CD4-positive, CD25-positive, alpha-beta regulatory T cell (primary cell): ENCODE results near the gene RXFP2. TPM values are rescaled to one million over a fixed set of nuclear protein-coding genes. Genes with fewer than 3 reads are reported as not detected.

Source experiments
- ATAC-seq, 2 donors: fragments of 150-1000 bp; cut with Tn5 transposase; one replicate each; pipeline ENCODE4 v1.10.0; 2021; ENCODE audit warnings: low read depth in 2 of 2, moderate number of reproducible peaks in 2 of 2, moderate library complexity in 1 of 2
- DNase-seq, 3 donors: peaks; one replicate each; pipeline versions ENCODE4 v3.0.0 to v3.0.0-alpha.2; 2012 to 2022; ENCODE audit warnings: mixed read lengths in 1 of 3
- H3K27ac ChIP-seq: one replicate; pipeline ENCODE4 v1.7.0; 2013; ENCODE audit warnings: mild to moderate bottlenecking, low read length; ENCODE audit not compliant: insufficient read depth, poor library complexity, severe bottlenecking
- H3K27me3 ChIP-seq: one replicate; pipeline ENCODE4 v1.7.0; 2013; ENCODE audit warnings: low read length; ENCODE audit not compliant: control insufficient read depth, insufficient read depth
- H3K36me3 ChIP-seq: one replicate; pipeline ENCODE4 v1.7.0; 2013; ENCODE audit warnings: mild to moderate bottlenecking, low read length, moderate library complexity; ENCODE audit not compliant: control insufficient read depth, insufficient read depth
- H3K4me1 ChIP-seq: 2 replicates; pipeline ENCODE4 v1.7.0; 2013; ENCODE audit warnings: mild to moderate bottlenecking, low read length; ENCODE audit not compliant: insufficient read depth, control insufficient read depth, poor library complexity, severe bottlenecking
- H3K4me3 ChIP-seq: one replicate; pipeline ENCODE4 v1.7.0; 2013; ENCODE audit warnings: low read depth, mild to moderate bottlenecking, low read length, moderate library complexity
- H3K9me3 ChIP-seq, 2 experiments: 1 replicate in 1 of 2; 2 replicates in 1 of 2; pipeline ENCODE4 v1.7.0; 2013; ENCODE audit warnings: low read length in 2 of 2, mild to moderate bottlenecking in 1 of 2, moderate library complexity in 1 of 2; ENCODE audit not compliant: control insufficient read depth in 2 of 2
- H3K27ac Mint-ChIP-seq, 3 donors: one replicate each; pipeline ENCODE4 v1.8.0; 2020 to 2022; ENCODE audit warnings: mild to moderate bottlenecking in 3 of 3, mixed read lengths in 3 of 3, moderate library complexity in 2 of 3
- H3K27me3 Mint-ChIP-seq: one replicate; pipeline ENCODE4 v1.8.0; 2022; ENCODE audit warnings: mild to moderate bottlenecking, mixed read lengths
- H3K36me3 Mint-ChIP-seq: one replicate; pipeline ENCODE4 v1.8.0; 2020; ENCODE audit warnings: mixed read lengths
- H3K4me1 Mint-ChIP-seq, 4 donors: one replicate each; pipeline ENCODE4 v1.8.0; 2020 to 2022; ENCODE audit warnings: mixed read lengths in 4 of 4, mild to moderate bottlenecking in 1 of 4
- H3K4me3 Mint-ChIP-seq, 4 donors: one replicate each; pipeline ENCODE4 v1.8.0; 2020 to 2022; ENCODE audit warnings: mild to moderate bottlenecking in 4 of 4, mixed read lengths in 4 of 4, moderate library complexity in 3 of 4
- H3K9me3 Mint-ChIP-seq, 7 donors: one replicate each; pipeline ENCODE4 v1.8.0; 2020 to 2022; ENCODE audit warnings: mixed read lengths in 7 of 7, mild to moderate bottlenecking in 3 of 7, moderate library complexity in 2 of 7
- polyA plus RNA-seq, 4 donors: library from polyadenylated mRNA; unstranded; fragments of 300-500 nt; fragmentation: Illumina TruSeq; gene quantifications; one replicate each; pipeline ENCODE4 v1.2.3, GENCODE V29; 2021
- total RNA-seq: library from RNA; stranded (reverse); gene quantifications from one replicate; pipeline ENCODE4 v1.2.3, GENCODE V29; 2022

The RXFP2 gene
- total and polyA plus RNA-seq, 5 donors from 2014 or later, result not detected

DNA sequence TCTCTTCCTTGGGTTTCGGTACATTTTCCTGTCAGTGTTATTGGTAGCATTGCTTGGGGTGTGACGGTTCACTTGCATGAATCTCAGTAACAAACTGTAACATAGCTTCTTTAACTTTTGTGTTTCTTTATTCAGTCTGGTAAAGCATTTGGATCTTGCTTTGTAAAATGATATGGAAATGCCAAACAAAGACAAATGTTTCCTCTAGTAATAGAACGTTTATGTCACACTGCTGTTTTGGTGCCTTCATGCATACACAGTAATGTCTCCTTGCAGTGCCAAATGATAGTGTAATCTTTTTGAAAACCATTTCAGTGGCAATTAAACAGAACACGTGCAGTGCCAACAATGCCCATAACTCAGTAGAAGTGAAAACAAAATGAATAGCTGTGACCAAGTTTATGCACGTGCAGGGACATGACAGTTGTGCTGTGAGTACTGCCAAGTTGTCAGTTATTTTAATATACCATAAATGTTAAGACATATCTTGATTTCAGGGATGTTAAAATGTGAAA lies 110.8 kb downstream of the RXFP2 start:
- Mint-ChIP-seq H3K4me3 (peak overlapping the region in 1 of 4 donors; percentile 39), H3K27ac (no peak overlapping the region)
- no peak for ATAC-seq

DNA sequence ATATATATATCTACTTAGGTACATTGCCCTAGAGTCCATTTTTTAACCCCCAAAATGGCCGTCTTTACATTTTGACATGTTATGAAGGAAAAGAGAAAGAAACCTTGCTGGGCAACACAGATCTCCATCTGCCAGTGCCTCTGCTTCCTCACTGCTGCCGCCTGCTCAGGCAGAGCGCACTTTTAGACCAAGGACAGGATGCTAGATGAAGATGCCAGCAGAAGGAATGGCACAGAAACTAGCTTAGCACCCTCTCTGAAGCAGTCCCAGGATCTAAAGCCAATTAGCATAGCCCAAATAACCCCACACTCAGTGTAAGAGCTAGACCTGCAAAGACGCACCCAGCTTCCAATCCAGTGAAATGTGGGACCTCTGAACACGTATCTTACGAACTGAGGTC lies 111.9 kb downstream of the RXFP2 start:
- H3K36me3 Mint-ChIP-seq, result no peaks in the 10 kb centered on the region
- no peak overlapping the region for H3K27ac ChIP-seq
- H3K27me3 Mint-ChIP-seq, result peaks cover 12% of the 10 kb centered on the region
- no peak overlapping the region for H3K4me3 ChIP-seq
- no peaks in the 10 kb centered on the region for H3K36me3 ChIP-seq
- ATAC-seq (no peak), DNase-seq (no peak)
- H3K27me3 ChIP-seq, result peaks cover 5% of the 10 kb centered on the region
- no peak overlapping the region for H3K4me3 Mint-ChIP-seq
- peaks cover 0 to 8% (median 2%) of the 10 kb centered on the region in 4 donors for H3K4me1 Mint-ChIP-seq
- peaks cover 5% of the 10 kb centered on the region for H3K4me1 ChIP-seq
- H3K9me3 Mint-ChIP-seq, result peaks cover 0 to 6% (median 0%) of the 10 kb centered on the region in 7 donors
- H3K9me3 ChIP-seq, result no peaks in the 10 kb centered on the region
- no peak overlapping the region for H3K27ac Mint-ChIP-seq

More for the DNA sequence above, 110.8 kb downstream of the RXFP2 start:
- Mint-ChIP-seq H3K36me3 (no peaks in the 10 kb centered on the region), H3K9me3 (peaks cover 0 to 6% (median 0%) of the 10 kb centered on the region in 7 donors), H3K4me1 (peaks cover 0 to 17% (median 6%) of the 10 kb centered on the region in 4 donors), H3K27me3 (peaks cover 22% of the 10 kb centered on the region)
- no peaks in the 10 kb centered on the region for H3K9me3 ChIP-seq
- no peaks in the 10 kb centered on the region for H3K36me3 ChIP-seq
- H3K4me3 ChIP-seq, result no peak overlapping the region
- peaks cover 8% of the 10 kb centered on the region for H3K4me1 ChIP-seq
- peaks cover 7% of the 10 kb centered on the region for H3K27me3 ChIP-seq
- H3K27ac ChIP-seq, result no peak overlapping the region
- no peak for DNase-seq
